Activated T-cell treated with anti-CD3 and anti-CD28 coated beads, Interleukin-2, amount 50 U/mL, for 24 hours (primary cell): ENCODE measurements around the gene RNU1-2.
A peak's percentile ranks its signal among the peaks of the same experiment; 100 is the strongest.
"Not testable (repeated sequence)": the region's sequence is repeated elsewhere in the genome, so short reads cannot be mapped to it uniquely, and the experiment has no call there.

Experiments used
- DNase-seq: peaks from one replicate; pipeline ENCODE4 v3.0.0-alpha.2; 2020
- H3K27ac Mint-ChIP-seq: 2 replicates; pipeline ENCODE4 v1.8.0; 2020; ENCODE audit warnings: mild to moderate bottlenecking, mixed read lengths
- H3K27me3 Mint-ChIP-seq: 2 replicates; pipeline ENCODE4 v1.8.0; 2020; ENCODE audit warnings: mixed read lengths
- H3K36me3 Mint-ChIP-seq: 2 replicates; pipeline ENCODE4 v1.8.0; 2020; ENCODE audit warnings: low read depth, mixed read lengths
- H3K4me1 Mint-ChIP-seq: 2 replicates; pipeline ENCODE4 v1.8.0; 2020; ENCODE audit warnings: low read depth, mixed read lengths
- H3K4me3 Mint-ChIP-seq: 2 replicates; pipeline ENCODE4 v1.8.0; 2020; ENCODE audit warnings: mild to moderate bottlenecking, moderate library complexity, mixed read lengths
- H3K9me3 Mint-ChIP-seq: 2 replicates; pipeline ENCODE4 v1.8.0; 2020; ENCODE audit warnings: mixed read lengths

Gene RNU1-2

GRCh38 chr1:16897653-16898052 is 1.9 kb downstream of the RNU1-2 start:
- not testable (repeated sequence) for H3K36me3 Mint-ChIP-seq, H3K9me3 Mint-ChIP-seq, H3K4me3 Mint-ChIP-seq, DNase-seq, H3K27me3 Mint-ChIP-seq
- H3K27ac Mint-ChIP-seq: peak overlapping the region; percentile 42
- H3K4me1 Mint-ChIP-seq: peaks cover 52% of the 10 kb centered on the region

- H3K4me3 Mint-ChIP-seq, DNase-seq, H3K9me3 Mint-ChIP-seq, H3K27me3 Mint-ChIP-seq, H3K36me3 Mint-ChIP-seq: not testable (repeated sequence)
- Mint-ChIP-seq H3K27ac (peak overlapping the region; percentile 22), H3K4me1 (peaks cover 58% of the 10 kb centered on the region)
Observed at GRCh38 chr1:16898298-16898697, 2.5 kb downstream of the RNU1-2 start.

DNA sequence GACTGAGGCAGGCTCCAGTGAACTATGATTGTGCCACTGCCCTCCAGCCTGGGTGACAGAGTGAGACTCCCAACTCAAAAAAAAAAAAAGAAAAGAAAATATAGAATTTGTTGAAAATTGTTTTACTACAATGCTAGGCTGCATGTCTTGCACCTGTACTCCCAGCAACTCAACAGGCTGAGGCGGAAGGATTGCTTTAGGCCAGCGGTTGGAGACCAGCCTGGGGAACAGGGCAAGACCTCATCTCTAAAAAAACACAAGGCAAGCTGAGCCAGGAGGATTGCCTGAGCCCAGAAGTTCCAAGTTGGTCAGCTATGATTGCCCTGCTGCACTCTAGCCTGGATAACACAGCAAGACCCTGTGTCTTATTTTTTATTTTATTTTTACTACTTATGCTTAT is 3.2 kb downstream of the RNU1-2 start:
- not testable (repeated sequence) for H3K27ac Mint-ChIP-seq, H3K9me3 Mint-ChIP-seq, DNase-seq, H3K4me3 Mint-ChIP-seq, H3K36me3 Mint-ChIP-seq, H3K27me3 Mint-ChIP-seq
- H3K4me1 Mint-ChIP-seq: peaks cover 65% of the 10 kb centered on the region

- Mint-ChIP-seq H3K9me3 (no peaks in the 10 kb centered on the region), H3K27me3 (no peaks in the 10 kb centered on the region), H3K4me3 (no peak overlapping the region), H3K36me3 (no peaks in the 10 kb centered on the region), H3K4me1 (peaks cover 49% of the 10 kb centered on the region), H3K27ac (no peak overlapping the region)
- DNase-seq: no peak
Observed at GRCh38 chr1:16900751-16901150, 5.0 kb downstream of the RNU1-2 start.

GRCh38 chr1:16901371-16901770 is 5.6 kb downstream of the RNU1-2 start:
- H3K27ac Mint-ChIP-seq, H3K4me3 Mint-ChIP-seq, H3K27me3 Mint-ChIP-seq: not testable (repeated sequence)

DNA sequence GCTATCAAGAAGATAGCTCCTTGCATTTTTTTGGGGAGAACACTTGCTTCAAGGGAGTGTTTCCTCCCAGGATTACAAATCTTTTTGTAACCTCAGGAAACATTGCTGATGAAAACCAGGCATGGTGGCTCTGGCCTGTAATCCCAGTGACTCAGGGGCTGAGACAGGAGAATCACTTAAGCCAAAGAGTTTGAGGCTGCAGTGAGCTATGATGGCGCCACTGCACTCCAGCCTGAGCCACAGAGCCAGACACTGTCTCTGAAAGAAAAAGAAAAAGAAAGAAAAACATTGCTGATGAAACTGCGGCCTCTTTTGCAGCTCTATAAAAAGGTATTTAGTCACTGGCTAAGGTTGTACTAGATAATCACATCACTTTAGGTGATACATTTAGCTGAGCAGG is 7.3 kb downstream of the RNU1-2 start:
- H3K27me3 Mint-ChIP-seq: no peaks in the 10 kb centered on the region
- no peak overlapping the region for H3K27ac Mint-ChIP-seq
- no peak for DNase-seq
- H3K36me3 Mint-ChIP-seq: no peaks in the 10 kb centered on the region
- H3K4me3 Mint-ChIP-seq: peak overlapping the region; percentile 28
- no peaks in the 10 kb centered on the region for H3K9me3 Mint-ChIP-seq
- H3K4me1 Mint-ChIP-seq: peaks cover 41% of the 10 kb centered on the region

More at GRCh38 chr1:16901371-16901770, 5.6 kb downstream of the RNU1-2 start:
- not testable (repeated sequence) for DNase-seq, H3K9me3 Mint-ChIP-seq, H3K36me3 Mint-ChIP-seq
- H3K4me1 Mint-ChIP-seq: peaks cover 48% of the 10 kb centered on the region

GRCh38 chr1:16903458-16903796 is 7.6 kb downstream of the RNU1-2 start:
- Mint-ChIP-seq H3K4me3 (no peak overlapping the region), H3K4me1 (peaks cover 37% of the 10 kb centered on the region), H3K27me3 (no peaks in the 10 kb centered on the region), H3K36me3 (no peaks in the 10 kb centered on the region), H3K27ac (no peak overlapping the region), H3K9me3 (no peaks in the 10 kb centered on the region)
- DNase-seq: no peak

DNA sequence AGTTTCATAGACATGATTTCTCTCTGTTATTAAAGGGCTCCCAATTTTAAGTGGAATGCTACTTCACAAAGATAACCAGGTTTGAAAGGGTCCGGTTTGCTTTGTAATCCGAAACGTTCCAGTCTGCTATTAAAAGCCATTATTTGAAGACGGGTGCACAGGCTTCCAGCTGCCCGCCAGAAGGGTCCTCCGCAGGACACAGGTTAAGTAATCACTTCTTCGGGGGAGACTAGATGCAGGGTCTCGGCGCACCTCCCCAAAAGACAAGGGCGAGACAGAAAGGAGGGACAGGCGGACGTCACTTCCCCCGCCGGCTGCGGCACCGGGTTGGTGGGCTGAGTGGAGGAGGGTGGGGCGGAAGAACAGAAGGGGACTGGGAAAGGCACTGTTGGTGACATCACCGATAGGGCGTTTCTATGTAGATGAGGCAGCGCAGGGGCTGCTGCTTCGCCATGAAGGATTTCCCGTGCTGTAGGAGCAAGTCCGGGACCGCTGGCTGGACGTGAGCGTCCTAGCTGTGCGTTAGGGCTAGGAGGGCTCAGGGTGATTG is 8.9 kb downstream of the RNU1-2 start:
- Mint-ChIP-seq H3K27ac (no peak overlapping the region), H3K36me3 (no peaks in the 10 kb centered on the region), H3K9me3 (no peaks in the 10 kb centered on the region), H3K4me3 (no peak overlapping the region), H3K27me3 (no peaks in the 10 kb centered on the region), H3K4me1 (peaks cover 38% of the 10 kb centered on the region)
- peak; percentile 99 for DNase-seq

DNA sequence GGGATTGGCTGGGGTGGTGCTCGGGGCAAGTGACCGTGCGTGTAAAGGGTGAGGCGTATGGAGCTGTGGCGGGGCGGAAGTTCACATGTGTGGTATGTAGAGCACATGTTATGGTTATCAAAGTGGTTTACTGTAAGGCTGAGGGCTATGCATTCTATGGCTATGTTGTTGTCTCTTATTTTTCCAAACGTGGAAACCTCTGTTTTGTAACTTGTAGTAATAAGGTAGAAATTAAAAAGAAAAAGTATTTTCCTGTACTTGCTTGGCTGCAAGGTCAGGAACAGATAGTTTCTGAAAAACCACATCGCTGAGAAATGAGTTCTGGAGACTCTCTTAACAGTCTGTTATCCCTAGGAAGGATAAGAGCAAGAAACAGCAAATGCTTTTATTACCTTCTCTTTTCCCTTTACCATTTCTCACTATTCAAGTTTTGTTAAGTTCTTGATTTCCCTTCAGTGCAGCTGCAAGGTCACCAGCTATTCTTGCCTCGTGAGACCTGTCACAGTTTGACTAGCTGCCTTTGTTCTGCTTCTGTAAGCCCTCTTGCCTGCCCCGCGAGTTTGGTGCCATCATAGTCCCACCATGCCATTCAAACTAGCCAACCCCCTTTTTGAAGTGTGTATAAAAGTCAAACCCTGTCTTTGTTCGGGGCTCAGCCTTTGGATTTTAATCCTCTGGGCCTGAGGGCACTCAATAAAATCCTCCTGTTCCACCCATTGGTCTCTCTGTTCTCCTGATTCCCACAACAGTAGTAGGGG is 9.5 kb downstream of the RNU1-2 start:
- H3K27ac Mint-ChIP-seq: no peak overlapping the region
- H3K9me3 Mint-ChIP-seq: no peaks in the 10 kb centered on the region
- peak; percentile 68 for DNase-seq
- no peaks in the 10 kb centered on the region for H3K36me3 Mint-ChIP-seq
- no peak overlapping the region for H3K4me3 Mint-ChIP-seq
- H3K4me1 Mint-ChIP-seq: peaks cover 40% of the 10 kb centered on the region
- no peaks in the 10 kb centered on the region for H3K27me3 Mint-ChIP-seq

DNA sequence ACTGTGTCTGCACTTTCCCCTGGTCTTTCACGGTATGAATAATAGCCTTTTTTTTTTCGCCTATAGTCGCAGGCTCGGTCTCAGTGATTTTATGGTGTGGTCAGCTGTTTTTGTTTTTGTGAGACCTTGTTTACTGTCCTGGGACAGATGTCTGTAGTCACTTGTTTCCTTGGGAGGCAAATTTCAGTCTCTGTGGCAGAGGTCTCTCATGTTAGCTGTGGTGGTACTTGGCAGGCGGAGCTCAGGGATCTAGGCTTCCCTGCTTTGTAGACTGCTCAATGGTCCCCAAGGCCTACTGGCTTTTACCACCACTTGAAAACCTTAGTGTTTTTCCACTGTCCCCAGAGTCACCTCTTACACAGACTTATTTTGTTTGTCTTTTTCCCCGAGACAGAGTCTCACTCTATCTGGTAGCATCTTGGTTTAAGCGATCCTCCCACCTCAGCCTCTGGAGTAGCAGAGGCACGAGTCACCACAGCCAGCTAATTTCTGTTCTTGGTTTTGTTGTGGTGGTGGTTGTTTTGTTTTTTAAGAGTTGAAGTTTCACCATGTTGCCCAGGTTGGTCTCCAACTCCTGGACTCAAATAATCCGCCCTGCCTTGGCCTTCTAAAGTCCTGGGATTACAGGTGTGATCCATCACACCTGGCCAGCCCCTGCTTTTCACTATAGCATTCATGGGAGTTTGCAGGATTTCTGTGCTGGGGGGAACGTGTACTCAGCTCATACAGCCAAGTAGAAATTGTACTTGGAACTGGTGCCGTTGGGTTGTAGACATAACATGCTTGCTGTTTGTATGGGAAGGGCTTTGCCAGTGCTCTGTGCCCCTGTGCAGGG is 10.3 kb downstream of the RNU1-2 start:
- Mint-ChIP-seq H3K36me3 (no peaks in the 10 kb centered on the region), H3K4me3 (no peak overlapping the region), H3K9me3 (no peaks in the 10 kb centered on the region), H3K27ac (no peak overlapping the region), H3K4me1 (peaks cover 34% of the 10 kb centered on the region), H3K27me3 (no peaks in the 10 kb centered on the region)
- DNase-seq: no peak

DNA sequence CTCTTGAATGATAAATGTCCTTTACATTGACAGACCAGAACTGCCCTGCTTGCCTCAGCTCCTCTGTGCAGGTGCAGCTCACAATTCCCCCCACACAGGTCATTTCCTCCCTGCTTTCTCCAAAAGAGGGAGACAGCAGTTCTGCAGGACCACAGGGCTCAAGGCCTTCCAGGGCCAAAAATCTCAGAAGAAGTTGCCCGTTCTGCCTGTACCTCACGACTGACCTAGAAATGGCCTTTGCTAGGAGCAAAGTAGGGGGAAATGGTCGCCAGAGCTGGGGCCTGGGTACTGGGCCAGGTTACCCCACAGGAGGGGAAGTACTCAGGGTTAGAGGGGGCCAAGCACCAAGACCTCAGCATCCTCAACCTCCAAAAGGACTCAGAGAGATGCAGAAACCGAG is 11.1 kb downstream of the RNU1-2 start:
- no peaks in the 10 kb centered on the region for H3K27me3 Mint-ChIP-seq
- H3K4me3 Mint-ChIP-seq: no peak overlapping the region
- no peak for DNase-seq
- H3K4me1 Mint-ChIP-seq: peaks cover 28% of the 10 kb centered on the region
- H3K36me3 Mint-ChIP-seq: no peaks in the 10 kb centered on the region
- no peak overlapping the region for H3K27ac Mint-ChIP-seq
- no peaks in the 10 kb centered on the region for H3K9me3 Mint-ChIP-seq

DNA sequence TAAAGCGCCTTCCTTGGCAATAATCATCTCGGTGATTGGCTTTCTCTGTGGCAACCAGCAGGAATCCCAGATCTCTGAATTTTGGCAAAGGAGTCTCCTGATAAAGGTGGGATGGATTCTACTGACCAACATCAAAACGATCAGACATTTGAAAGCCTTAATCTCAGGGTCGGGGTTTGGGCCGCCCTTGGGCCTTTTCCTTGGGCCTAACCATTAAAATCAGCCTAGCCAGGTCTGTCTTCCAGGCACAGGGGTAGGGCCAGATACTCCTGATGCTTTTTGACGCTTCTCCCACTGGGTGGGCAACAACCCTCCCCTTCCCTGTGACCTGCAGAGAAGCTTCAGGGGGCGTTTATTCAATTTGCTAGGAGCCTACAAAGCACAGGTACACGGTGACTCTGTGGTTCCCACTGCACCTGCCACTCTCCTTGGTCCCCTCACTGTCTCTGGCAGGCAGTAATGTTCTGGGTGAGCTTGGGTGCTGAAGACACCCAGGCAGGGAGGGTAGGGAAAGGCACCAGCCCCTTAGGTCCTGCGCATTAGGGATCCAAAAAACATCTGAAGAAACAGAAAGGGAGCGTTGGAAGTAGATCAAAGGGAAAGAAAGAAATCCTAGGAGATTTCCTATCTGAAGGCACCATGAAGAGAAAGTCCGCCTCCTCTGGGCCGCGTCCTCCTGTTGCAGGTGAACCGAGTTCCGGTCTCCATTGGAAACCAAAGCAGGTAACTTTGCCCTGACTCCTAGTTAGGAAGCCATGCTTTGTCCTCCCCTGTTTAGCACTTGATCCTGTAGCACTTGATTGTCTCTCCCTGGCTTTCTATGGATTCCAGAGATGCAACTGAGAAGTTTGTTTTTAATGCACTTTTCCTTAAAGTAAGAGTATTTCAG is 12.3 kb downstream of the RNU1-2 start:
- Mint-ChIP-seq H3K36me3 (no peaks in the 10 kb centered on the region), H3K9me3 (no peaks in the 10 kb centered on the region), H3K4me3 (no peak overlapping the region), H3K27me3 (no peaks in the 10 kb centered on the region), H3K27ac (no peak overlapping the region), H3K4me1 (peaks cover 30% of the 10 kb centered on the region)
- no peak for DNase-seq

DNA sequence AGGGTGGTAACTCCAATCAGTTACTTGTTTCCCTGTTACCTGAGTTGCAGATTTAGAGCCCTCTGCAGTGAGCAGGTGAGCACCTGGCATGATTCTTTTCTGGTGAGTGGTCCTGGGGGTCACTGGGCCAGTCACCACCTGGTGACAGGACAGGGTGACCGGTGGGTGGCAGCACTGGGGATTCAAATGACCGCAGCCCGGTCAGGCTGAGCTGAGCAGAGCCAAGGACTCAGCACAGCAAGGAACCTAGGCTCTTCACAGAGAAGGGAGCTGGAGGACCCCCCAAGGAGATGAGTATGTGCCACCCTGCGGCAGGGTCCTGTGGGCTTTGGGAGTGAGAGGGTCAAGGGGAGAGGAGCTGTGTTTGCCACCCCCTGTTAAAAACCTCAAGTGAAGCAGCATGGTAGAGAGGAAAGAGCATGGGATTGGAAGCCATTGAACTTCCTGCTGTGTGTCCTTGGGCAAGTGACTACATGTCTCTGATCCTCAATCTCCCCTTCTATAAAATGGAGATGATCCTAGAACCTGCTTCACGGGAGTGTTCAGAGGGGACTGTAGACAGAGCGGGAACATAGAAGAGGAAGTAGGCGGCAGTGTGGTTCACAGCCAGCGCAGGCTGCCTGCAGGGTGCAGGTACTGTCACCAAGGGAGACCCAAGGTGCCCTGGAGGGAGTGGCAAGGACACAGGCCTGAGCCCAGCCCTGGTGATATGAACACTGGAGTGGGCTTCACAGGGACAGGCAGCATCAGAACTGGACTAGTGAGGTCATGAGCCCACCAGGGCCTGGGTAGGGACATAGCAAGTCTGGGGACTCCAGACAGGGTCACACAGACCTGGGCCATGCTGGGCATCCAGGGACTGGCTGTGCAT is 16.3 kb downstream of the RNU1-2 start:
- peak; percentile 43 for DNase-seq
- not testable (repeated sequence) for H3K27ac Mint-ChIP-seq, H3K9me3 Mint-ChIP-seq, H3K4me3 Mint-ChIP-seq, H3K27me3 Mint-ChIP-seq, H3K36me3 Mint-ChIP-seq
- peaks cover 43% of the 10 kb centered on the region for H3K4me1 Mint-ChIP-seq

- H3K36me3 Mint-ChIP-seq, DNase-seq, H3K9me3 Mint-ChIP-seq, H3K27ac Mint-ChIP-seq, H3K27me3 Mint-ChIP-seq: not testable (repeated sequence)
- Mint-ChIP-seq H3K4me3 (peak overlapping the region; percentile 75), H3K4me1 (peaks cover 38% of the 10 kb centered on the region)
Observed at GRCh38 chr1:16912742-16913141, 17.0 kb downstream of the RNU1-2 start.
